ENCODE data around the gene TMEM214. TPM values are rescaled to one million over a fixed set of nuclear protein-coding genes. Genes with fewer than 3 reads are reported as not detected.

Gene TMEM214
- total and polyA plus RNA-seq, 2 experiments from 2014 or later = 50.4 to 75.9 TPM

DNA sequence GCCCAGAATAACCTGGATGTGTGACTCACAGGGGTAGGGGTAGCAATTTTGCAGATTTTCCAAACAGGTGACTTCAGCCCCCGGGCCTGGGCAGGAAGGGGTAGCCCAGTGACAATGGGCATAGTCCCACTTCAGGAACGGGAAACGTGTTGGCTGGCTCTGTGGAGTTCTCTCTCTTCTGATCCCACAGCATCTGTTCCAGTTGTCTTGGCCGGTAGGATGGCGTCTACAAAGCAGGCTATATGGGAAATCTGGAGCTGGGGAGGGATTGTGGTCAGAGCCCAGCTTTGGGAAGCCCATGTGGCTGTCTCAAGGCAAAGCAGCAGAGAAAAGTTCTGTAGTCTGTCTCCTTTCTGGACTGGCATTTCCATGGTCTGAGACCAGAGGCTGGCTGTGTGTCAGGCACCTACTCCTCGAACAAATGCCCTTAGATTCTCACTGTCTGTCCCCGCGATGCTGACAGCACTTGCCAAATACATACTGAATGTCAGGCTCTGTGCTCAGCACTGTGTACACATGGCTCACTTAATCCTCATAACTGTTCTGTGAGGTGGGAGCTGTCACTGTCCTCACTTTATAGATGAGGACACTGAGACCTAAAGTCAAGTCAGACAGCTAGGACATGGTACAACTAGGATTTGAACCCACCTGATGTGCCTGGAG lies 17.9 kb upstream of the TMEM214 start:
- WGBS (ENCODE audit: low lambda C conversion rate, missing lambda C conversion rate) = 94% methylated on average over 8 of the region's 8 CpGs
- no peaks in the 10 kb centered on the region for H3K27me3 ChIP-seq
- H3K4me2 ChIP-seq = no peak overlapping the region
- no peak for DNase-seq (ENCODE audit: low spot score)
- TF ChIP-seq EZH2phosphoT487 (IDR thresholded peaks at IDR 0.05; ENCODE audit: low read depth, severe bottlenecking, unreplicated experiment) = no peak
- TF ChIP-seq, protein P1, sequence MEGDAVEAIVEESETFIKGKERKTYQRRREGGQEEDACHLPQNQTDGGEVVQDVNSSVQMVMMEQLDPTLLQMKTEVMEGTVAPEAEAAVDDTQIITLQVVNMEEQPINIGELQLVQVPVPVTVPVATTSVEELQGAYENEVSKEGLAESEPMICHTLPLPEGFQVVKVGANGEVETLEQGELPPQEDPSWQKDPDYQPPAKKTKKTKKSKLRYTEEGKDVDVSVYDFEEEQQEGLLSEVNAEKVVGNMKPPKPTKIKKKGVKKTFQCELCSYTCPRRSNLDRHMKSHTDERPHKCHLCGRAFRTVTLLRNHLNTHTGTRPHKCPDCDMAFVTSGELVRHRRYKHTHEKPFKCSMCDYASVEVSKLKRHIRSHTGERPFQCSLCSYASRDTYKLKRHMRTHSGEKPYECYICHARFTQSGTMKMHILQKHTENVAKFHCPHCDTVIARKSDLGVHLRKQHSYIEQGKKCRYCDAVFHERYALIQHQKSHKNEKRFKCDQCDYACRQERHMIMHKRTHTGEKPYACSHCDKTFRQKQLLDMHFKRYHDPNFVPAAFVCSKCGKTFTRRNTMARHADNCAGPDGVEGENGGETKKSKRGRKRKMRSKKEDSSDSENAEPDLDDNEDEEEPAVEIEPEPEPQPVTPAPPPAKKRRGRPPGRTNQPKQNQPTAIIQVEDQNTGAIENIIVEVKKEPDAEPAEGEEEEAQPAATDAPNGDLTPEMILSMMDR (IDR thresholded peaks at IDR 0.05; ENCODE audit: poor library complexity) = no peak
- no peaks in the 10 kb centered on the region for H4K20me1 ChIP-seq (ENCODE audit: insufficient read depth, poor library complexity, severe bottlenecking)
- H3K27ac ChIP-seq = peak overlapping the region; percentile 7
- H3K9me2 ChIP-seq (replicated peaks; ENCODE audit: insufficient read depth) = no peaks in the 10 kb centered on the region
- peaks cover 11% of the 10 kb centered on the region for H3K4me1 ChIP-seq (ENCODE audit: insufficient read depth)
- H3K9me3 ChIP-seq (ENCODE audit: low read depth) = no peaks in the 10 kb centered on the region
- no peaks in the 10 kb centered on the region for H3K79me2 ChIP-seq
- H3K36me3 ChIP-seq (replicated peaks; ENCODE audit: insufficient read depth, low read depth) = no peaks in the 10 kb centered on the region
- H2AFZ ChIP-seq = no peak overlapping the region
- H3K4me3 ChIP-seq = no peak overlapping the region

- WGBS (ENCODE audit: low lambda C conversion rate, missing lambda C conversion rate) = 63% methylated on average over 3 of the region's 3 CpGs
- peaks cover 18% of the 10 kb centered on the region for H3K4me1 ChIP-seq (ENCODE audit: insufficient read depth)
- H2AFZ ChIP-seq = no peak overlapping the region
- no peak for TF ChIP-seq EZH2phosphoT487 (IDR thresholded peaks at IDR 0.05; ENCODE audit: low read depth, severe bottlenecking, unreplicated experiment)
- TF ChIP-seq EZH2 (IDR thresholded peaks at IDR 0.05; ENCODE audit: borderline replicate concordance) = no peak
- TF ChIP-seq, protein P1 (IDR thresholded peaks at IDR 0.05; ENCODE audit: poor library complexity) = peak; percentile 66
- H3K4me2 ChIP-seq = no peak overlapping the region
- H3K79me2 ChIP-seq = no peaks in the 10 kb centered on the region
- no peaks in the 10 kb centered on the region for H3K9me3 ChIP-seq (ENCODE audit: low read depth)
- H3K27ac ChIP-seq = no peak overlapping the region
- H3K9me2 ChIP-seq (replicated peaks; ENCODE audit: insufficient read depth) = no peaks in the 10 kb centered on the region
- no peaks in the 10 kb centered on the region for H3K36me3 ChIP-seq (replicated peaks; ENCODE audit: insufficient read depth, low read depth)
- H3K27me3 ChIP-seq = no peaks in the 10 kb centered on the region
- peak; percentile 76 for DNase-seq (ENCODE audit: low spot score)
- H4K20me1 ChIP-seq (ENCODE audit: insufficient read depth, poor library complexity, severe bottlenecking) = no peaks in the 10 kb centered on the region
- no peak overlapping the region for H3K4me3 ChIP-seq
These were observed 15.9 kb upstream of the TMEM214 start for GRCh38 chr2:27016801-27017325.

- Histone ChIP-seq H2AFZ (no peak overlapping the region), H3K4me3 (no peak overlapping the region), H3K36me3 (replicated peaks; ENCODE audit: insufficient read depth, low read depth) (no peaks in the 10 kb centered on the region), H3K4me2 (no peak overlapping the region), H3K27me3 (no peaks in the 10 kb centered on the region), H3K27ac (no peak overlapping the region), H3K4me1 (ENCODE audit: insufficient read depth) (peaks cover 18% of the 10 kb centered on the region), H4K20me1 (ENCODE audit: insufficient read depth, poor library complexity, severe bottlenecking) (no peaks in the 10 kb centered on the region), H3K9me3 (ENCODE audit: low read depth) (no peaks in the 10 kb centered on the region), H3K9me2 (replicated peaks; ENCODE audit: insufficient read depth) (no peaks in the 10 kb centered on the region), H3K79me2 (no peaks in the 10 kb centered on the region)
- no peak for TF ChIP-seq EZH2 (IDR thresholded peaks at IDR 0.05; ENCODE audit: borderline replicate concordance)
- no peak for TF ChIP-seq EZH2phosphoT487 (IDR thresholded peaks at IDR 0.05; ENCODE audit: low read depth, severe bottlenecking, unreplicated experiment)
- TF ChIP-seq, protein P1 (IDR thresholded peaks at IDR 0.05; ENCODE audit: poor library complexity) = no peak
- no peak for DNase-seq (ENCODE audit: low spot score)
- WGBS (ENCODE audit: low lambda C conversion rate, missing lambda C conversion rate) = 88% methylated on average over 3 of the region's 3 CpGs
These were observed 14.6 kb upstream of the TMEM214 start for GRCh38 chr2:27018142-27018541.
